ENCODE data around the gene IZUMO1R. TPM values are rescaled to one million over a fixed set of nuclear protein-coding genes. Genes with fewer than 3 reads are reported as not detected.

Gene IZUMO1R
- total RNA-seq (2021) (not detected in 2 replicates), Bru-seq, nascent RNA (not detected), BruChase-seq, experiment 1, labeled RNA remaining after a 2-hour chase (percentile 15 among the genes with signal in this experiment), BruChase-seq, experiment 2, labeled RNA remaining after a 6-hour chase (not detected)
- long read RNA-seq, result 0 reads

- no peaks in the 10 kb centered on the region for H3K4me1 ChIP-seq (replicated peaks; ENCODE audit: insufficient read depth)
- no peak within 1 kb of the TSS for H2AFZ ChIP-seq
- H3K9me3 ChIP-seq (ENCODE audit: insufficient read depth, low read depth), result no peaks in the 10 kb centered on the region
- no TSS peak for BruUV-seq (replicated peaks)
- H3K79me2 ChIP-seq (ENCODE audit: low read depth), result no peaks in the 10 kb centered on the region
- H3K27me3 ChIP-seq (ENCODE audit: insufficient read depth, low read depth), result peaks cover 15% of the 10 kb centered on the region; the same call in 1 of the 2 replicates
- H4K20me1 ChIP-seq (ENCODE audit: insufficient read depth), result no peaks in the 10 kb centered on the region
- ChIA-PET POLR2A (ENCODE audit: unreplicated experiment) (no interaction called here), CTCF (no interaction called here)
- no peak for DNase-seq
- no peak for TF ChIP-seq CTCF (conservative IDR thresholded peaks at IDR 0.05)
- no peak for TF ChIP-seq EZH2 (IDR thresholded peaks at IDR 0.05; ENCODE audit: low read depth)
- intact Hi-C loops (cut with micrococcal nuclease; ENCODE audit: unreplicated experiment), result no loop called here
- H3K27ac ChIP-seq, result no peak within 1 kb of the TSS
- no peaks in the 10 kb centered on the region for H3K36me3 ChIP-seq (ENCODE audit: low read depth)
- H3K9me2 ChIP-seq (ENCODE audit: insufficient read depth), result no peaks in the 10 kb centered on the region
- H3F3A ChIP-seq (ENCODE audit: insufficient read depth, low read depth), result no peaks in the 10 kb centered on the region
- no peak within 1 kb of the TSS for H3K4me2 ChIP-seq
- no peak within 1 kb of the TSS for H3K4me3 ChIP-seq
Observed at GRCh38 chr11:94303966-94304958, at the start of gene IZUMO1R. Gene IZUMO1R, plus strand, starts transcription at chr11:94304580. Its CDS starts 1,057 bp downstream, at chr11:94305637.

GRCh38 chr11:94271885-94272372 lies 32.5 kb upstream of the IZUMO1R start:
- no peaks in the 10 kb centered on the region for H3K9me2 ChIP-seq (ENCODE audit: insufficient read depth)
- intact Hi-C loops (cut with micrococcal nuclease; ENCODE audit: unreplicated experiment), result no loop called here
- no peak overlapping the region for H3K4me2 ChIP-seq
- BruUV-seq (replicated peaks), result no TSS peak
- DNase-seq, result peak in 1 of 2 experiments; percentile 47
- no peak for TF ChIP-seq EZH2 (IDR thresholded peaks at IDR 0.05; ENCODE audit: low read depth)
- no peaks in the 10 kb centered on the region; the same call in 1 of the 2 replicates for H3K9me3 ChIP-seq (ENCODE audit: insufficient read depth, low read depth)
- no peak overlapping the region for H2AFZ ChIP-seq
- no peaks in the 10 kb centered on the region for H3K4me1 ChIP-seq (replicated peaks; ENCODE audit: insufficient read depth)
- H3K27me3 ChIP-seq (ENCODE audit: insufficient read depth, low read depth), result no peaks in the 10 kb centered on the region
- H3K36me3 ChIP-seq (ENCODE audit: low read depth), result no peaks in the 10 kb centered on the region
- CTCF ChIA-PET, result no interaction called here
- no peaks in the 10 kb centered on the region for H3K79me2 ChIP-seq (ENCODE audit: low read depth)
- no peak overlapping the region for H3K4me3 ChIP-seq
- no peak overlapping the region for H3K27ac ChIP-seq
- H4K20me1 ChIP-seq (ENCODE audit: insufficient read depth), result no peaks in the 10 kb centered on the region
- no peaks in the 10 kb centered on the region for H3F3A ChIP-seq (ENCODE audit: insufficient read depth, low read depth)
- POLR2A ChIA-PET (ENCODE audit: unreplicated experiment), result no interaction called here

GRCh38 chr11:94272738-94273313 lies 31.6 kb upstream of the IZUMO1R start:
- no peaks in the 10 kb centered on the region for H3F3A ChIP-seq (ENCODE audit: insufficient read depth, low read depth)
- POLR2A ChIA-PET (ENCODE audit: unreplicated experiment), result no interaction called here
- TF ChIP-seq EZH2 (IDR thresholded peaks at IDR 0.05; ENCODE audit: low read depth) (no peak), CTCF (conservative IDR thresholded peaks at IDR 0.05) (no peak)
- no TSS peak for BruUV-seq (replicated peaks)
- H3K79me2 ChIP-seq (ENCODE audit: low read depth), result no peaks in the 10 kb centered on the region
- no peaks in the 10 kb centered on the region for H3K9me3 ChIP-seq (ENCODE audit: insufficient read depth, low read depth)
- H2AFZ ChIP-seq, result no peak overlapping the region
- no peaks in the 10 kb centered on the region for H3K36me3 ChIP-seq (ENCODE audit: low read depth)
- H3K27ac ChIP-seq, result no peak overlapping the region
- intact Hi-C loops (cut with micrococcal nuclease; ENCODE audit: unreplicated experiment), result no loop called here
- H3K9me2 ChIP-seq (ENCODE audit: insufficient read depth), result no peaks in the 10 kb centered on the region
- no peak overlapping the region for H3K4me2 ChIP-seq
- no peaks in the 10 kb centered on the region for H4K20me1 ChIP-seq (ENCODE audit: insufficient read depth)
- H3K4me3 ChIP-seq, result no peak overlapping the region
- no peak for DNase-seq
- H3K4me1 ChIP-seq (replicated peaks; ENCODE audit: insufficient read depth), result no peaks in the 10 kb centered on the region
- no peaks in the 10 kb centered on the region for H3K27me3 ChIP-seq (ENCODE audit: insufficient read depth, low read depth)
- CTCF ChIA-PET, result no interaction called here
